HG03565 (cell line): ENCODE measurements around the gene ABTB2.
"Not testable (repeated sequence)": the region's sequence is repeated elsewhere in the genome, so short reads cannot be mapped to it uniquely, and the experiment has no call there.

Source experiments
- ATAC-seq: cut with Tn5 transposase; IDR thresholded peaks from one replicate; pipeline ENCODE4 v1.9.1; 2021; ENCODE audit warnings: mild to moderate bottlenecking, moderate library complexity; ENCODE audit not compliant: unreplicated experiment

Gene ABTB2

GRCh38 chr11:34218756-34219155, 139.1 kb downstream of the ABTB2 start:
- ATAC-seq = not testable (repeated sequence)

- ATAC-seq = no peak
Measured at GRCh38 chr11:34218067-34218466, 139.7 kb downstream of the ABTB2 start.

GRCh38 chr11:34216706-34217105, 141.1 kb downstream of the ABTB2 start:
- ATAC-seq = no peak

GRCh38 chr11:34215806-34216453, 141.9 kb downstream of the ABTB2 start:
- ATAC-seq = no peak

- ATAC-seq = no peak
Measured at GRCh38 chr11:34214961-34215805, 142.6 kb downstream of the ABTB2 start.

- no peak for ATAC-seq
Measured at GRCh38 chr11:34213366-34213765, 144.4 kb downstream of the ABTB2 start.

GRCh38 chr11:34212566-34212965, 145.2 kb downstream of the ABTB2 start:
- no peak for ATAC-seq

GRCh38 chr11:34209809-34210208, 148.0 kb downstream of the ABTB2 start:
- no peak for ATAC-seq

- ATAC-seq = no peak
Measured at GRCh38 chr11:34208266-34209135, 149.3 kb downstream of the ABTB2 start.

GRCh38 chr11:34207487-34208180, 150.2 kb downstream of the ABTB2 start:
- ATAC-seq = no peak

- ATAC-seq = no peak
Measured at GRCh38 chr11:34206407-34207300, 151.2 kb downstream of the ABTB2 start.

- ATAC-seq = no peak
Measured at GRCh38 chr11:34205326-34206035, 152.3 kb downstream of the ABTB2 start.

- ATAC-seq = no peak
Measured at GRCh38 chr11:34204396-34205279, 153.2 kb downstream of the ABTB2 start.

GRCh38 chr11:34203377-34203871, 154.4 kb downstream of the ABTB2 start:
- ATAC-seq = no peak

- no peak for ATAC-seq
Measured at GRCh38 chr11:34201129-34201528, 156.7 kb downstream of the ABTB2 start.

GRCh38 chr11:34199525-34199924, 158.3 kb downstream of the ABTB2 start:
- no peak for ATAC-seq

GRCh38 chr11:34198523-34198922, 159.3 kb downstream of the ABTB2 start:
- no peak for ATAC-seq

- ATAC-seq = no peak
Measured at GRCh38 chr11:34197256-34197655, 160.6 kb downstream of the ABTB2 start.
